Mesenchymal stem cell (in vitro differentiated cells and primary cell): ENCODE measurements around the gene FOXF2.

Experiments used
- DNase-seq: peaks from one replicate; pipeline ENCODE4 v3.0.0-alpha.2; 2013
- H2AFZ ChIP-seq: one replicate; pipeline ENCODE4 v1.6.1; 2013; ENCODE audit warnings: low read depth, mild to moderate bottlenecking, control low read depth, inconsistent platforms, low read length, moderate library complexity
- H2AK5ac ChIP-seq: 2 replicates; pipeline ENCODE4 v1.6.1; 2013; ENCODE audit warnings: low read length, moderate library complexity, mild to moderate bottlenecking, inconsistent platforms; ENCODE audit not compliant: severe bottlenecking
- H2BK120ac ChIP-seq: one replicate; pipeline ENCODE4 v1.6.1; 2013; ENCODE audit warnings: low read depth, mild to moderate bottlenecking, inconsistent platforms, low read length, moderate library complexity
- H2BK12ac ChIP-seq, 2 experiments: one replicate each; pipeline ENCODE4 v1.6.1; 2013; ENCODE audit warnings: inconsistent platforms in 2 of 2, low read length in 2 of 2, mild to moderate bottlenecking in 2 of 2, moderate library complexity in 2 of 2, control low read depth in 1 of 2
- H2BK15ac ChIP-seq: one replicate; pipeline ENCODE4 v1.6.1; 2013; ENCODE audit warnings: mild to moderate bottlenecking, low read depth, inconsistent platforms; ENCODE audit not compliant: poor library complexity, severe bottlenecking
- H2BK5ac ChIP-seq: 2 replicates; pipeline ENCODE4 v1.6.1; 2013; ENCODE audit warnings: low read depth, mild to moderate bottlenecking, low read length, control low read depth, inconsistent platforms; ENCODE audit not compliant: poor library complexity, severe bottlenecking
- H3K14ac ChIP-seq, 2 experiments: one replicate each; pipeline ENCODE4 v1.6.1; 2013; ENCODE audit warnings: inconsistent platforms in 2 of 2, low read length in 2 of 2, control low read depth in 1 of 2, mild to moderate bottlenecking in 1 of 2, moderate library complexity in 1 of 2
- H3K18ac ChIP-seq, 2 experiments: one replicate each; pipeline ENCODE4 v1.6.1; 2013; ENCODE audit warnings: inconsistent platforms in 2 of 2, low read length in 2 of 2, control low read depth in 1 of 2, low read depth in 1 of 2, mild to moderate bottlenecking in 1 of 2
- H3K23ac ChIP-seq, 2 experiments: one replicate each; pipeline ENCODE4 v1.6.1; 2013; ENCODE audit warnings: inconsistent platforms in 2 of 2, low read length in 2 of 2, mild to moderate bottlenecking in 2 of 2, moderate library complexity in 2 of 2, control low read depth in 1 of 2
- H3K27ac ChIP-seq: 2 replicates; pipeline ENCODE4 v1.5.1; 2013; ENCODE audit warnings: mild to moderate bottlenecking, moderate library complexity, low read length, control low read depth, inconsistent platforms; ENCODE audit not compliant: poor library complexity, severe bottlenecking
- H3K27me3 ChIP-seq, 2 experiments: 2 replicates each; pipeline versions ENCODE4 v1.6.1 to v1.7.0; 2013; ENCODE audit warnings: low read length in 2 of 2, mild to moderate bottlenecking in 2 of 2, moderate library complexity in 2 of 2, control low read depth in 1 of 2, inconsistent platforms in 1 of 2; ENCODE audit not compliant: control insufficient read depth in 1 of 2, insufficient read depth in 1 of 2
- H3K36me3 ChIP-seq, 2 experiments: 2 replicates each; pipeline versions ENCODE4 v1.6.1 to v1.7.0; 2013; ENCODE audit warnings: low read length in 2 of 2, control low read depth in 1 of 2, inconsistent platforms in 1 of 2, low read depth in 1 of 2, mild to moderate bottlenecking in 1 of 2; ENCODE audit not compliant: insufficient read depth in 2 of 2, control insufficient read depth in 1 of 2
- H3K4ac ChIP-seq, 2 experiments: one replicate each; pipeline ENCODE4 v1.6.1; 2013; ENCODE audit warnings: inconsistent platforms in 2 of 2, low read length in 2 of 2, mild to moderate bottlenecking in 2 of 2, moderate library complexity in 2 of 2, control low read depth in 1 of 2, low read depth in 1 of 2
- H3K4me1 ChIP-seq: 2 replicates; pipeline ENCODE4 v1.6.1; 2013; ENCODE audit warnings: low read depth, low read length, control low read depth; ENCODE audit not compliant: control insufficient read depth, insufficient read depth
- H3K4me2 ChIP-seq: 2 replicates; pipeline ENCODE4 v1.6.1; 2013; ENCODE audit warnings: low read length, mild to moderate bottlenecking, inconsistent platforms; ENCODE audit not compliant: poor library complexity, severe bottlenecking
- H3K4me3 ChIP-seq, 2 experiments: 2 replicates each; pipeline versions ENCODE4 v1.5.1 to v1.7.0; 2013; ENCODE audit warnings: low read length in 2 of 2, mild to moderate bottlenecking in 2 of 2, control low read depth in 1 of 2, low read depth in 1 of 2; ENCODE audit not compliant: insufficient read depth in 1 of 2
- H3K79me1 ChIP-seq: replicated peaks from 2 replicates; pipeline ENCODE4 v1.6.1; 2013; ENCODE audit warnings: mild to moderate bottlenecking, control low read depth, low read length, inconsistent platforms; ENCODE audit not compliant: poor library complexity, severe bottlenecking
- H3K9ac ChIP-seq: 2 replicates; pipeline ENCODE4 v1.7.0; 2013; ENCODE audit warnings: mild to moderate bottlenecking, low read length, moderate library complexity
- H3K9me3 ChIP-seq: 2 replicates; pipeline ENCODE4 v1.7.0; 2013; ENCODE audit warnings: mild to moderate bottlenecking, low read length; ENCODE audit not compliant: control insufficient read depth
- H4K8ac ChIP-seq: one replicate; pipeline ENCODE4 v1.6.1; 2013; ENCODE audit warnings: inconsistent platforms, mild to moderate bottlenecking, low read length, moderate library complexity
- H4K91ac ChIP-seq: one replicate; pipeline ENCODE4 v1.6.1; 2013; ENCODE audit warnings: mild to moderate bottlenecking, low read length, inconsistent platforms
- WGBS: methylation state at CpG from one replicate; pipeline ENCODE4 v1.1.7; 2013; ENCODE audit warnings: mixed read lengths; 5-methylcytosine and 5-hydroxymethylcytosine counted together

The FOXF2 gene

GRCh38 chr6:1424306-1424927, 35.0 kb downstream of the FOXF2 start:
- 28% methylated on average over 16 of the region's 16 CpGs for whole genome bisulfite sequencing
- no peak overlapping the region for H3K23ac ChIP-seq

GRCh38 chr6:1426416-1426815, 37.0 kb downstream of the FOXF2 start:
- WGBS = 77% methylated on average over 10 of the region's 10 CpGs
- H3K27ac ChIP-seq = no peak overlapping the region
- no peaks in the 10 kb centered on the region for H3K79me1 ChIP-seq
- H3K18ac ChIP-seq = no peak overlapping the region
- no peak overlapping the region for H4K8ac ChIP-seq
- H2AK5ac ChIP-seq = no peak overlapping the region
- no peaks in the 10 kb centered on the region for H3K36me3 ChIP-seq
- no peak overlapping the region for H2BK5ac ChIP-seq
- no peak overlapping the region for H3K14ac ChIP-seq
- no peak overlapping the region for H2BK120ac ChIP-seq
- no peak overlapping the region for H3K4me2 ChIP-seq
- H3K9ac ChIP-seq = no peak overlapping the region
- no peak overlapping the region for H3K23ac ChIP-seq
- DNase-seq = no peak
- no peak overlapping the region for H2BK15ac ChIP-seq
- peaks cover 9 to 19% of the 10 kb centered on the region in 2 experiments for H3K27me3 ChIP-seq
- peaks cover 7% of the 10 kb centered on the region for H3K4me1 ChIP-seq
- no peak overlapping the region for H2AFZ ChIP-seq
- no peak overlapping the region for H3K4ac ChIP-seq
- H4K91ac ChIP-seq = no peak overlapping the region
- no peak overlapping the region for H3K4me3 ChIP-seq
- H3K9me3 ChIP-seq = no peaks in the 10 kb centered on the region
- H2BK12ac ChIP-seq = no peak overlapping the region

More at GRCh38 chr6:1424306-1424927, 35.0 kb downstream of the FOXF2 start:
- H3K4me3 ChIP-seq = no peak overlapping the region
- DNase-seq = peak; percentile 61
- H4K91ac ChIP-seq = no peak overlapping the region
- no peak overlapping the region for H3K4ac ChIP-seq
- no peaks in the 10 kb centered on the region for H3K36me3 ChIP-seq
- H2BK5ac ChIP-seq = no peak overlapping the region
- no peak overlapping the region for H2AFZ ChIP-seq
- no peaks in the 10 kb centered on the region for H3K79me1 ChIP-seq
- H2BK120ac ChIP-seq = no peak overlapping the region
- H3K4me1 ChIP-seq = peaks cover 7% of the 10 kb centered on the region
- H3K14ac ChIP-seq = no peak overlapping the region
- H2BK15ac ChIP-seq = no peak overlapping the region
- H4K8ac ChIP-seq = no peak overlapping the region
- H3K9me3 ChIP-seq = no peaks in the 10 kb centered on the region
- no peak overlapping the region for H3K4me2 ChIP-seq
- no peak overlapping the region for H3K18ac ChIP-seq
- H2BK12ac ChIP-seq = no peak overlapping the region
- peaks cover 9 to 19% of the 10 kb centered on the region in 2 experiments for H3K27me3 ChIP-seq
- H3K27ac ChIP-seq = no peak overlapping the region
- H3K9ac ChIP-seq = no peak overlapping the region
- H2AK5ac ChIP-seq = no peak overlapping the region

GRCh38 chr6:1435806-1436205, 46.4 kb downstream of the FOXF2 start:
- Histone ChIP-seq H2BK12ac (no peak overlapping the region), H2BK5ac (no peak overlapping the region), H3K9ac (no peak overlapping the region), H3K14ac (no peak overlapping the region), H3K18ac (no peak overlapping the region), H2AFZ (no peak overlapping the region), H3K23ac (no peak overlapping the region), H2BK120ac (no peak overlapping the region), H2BK15ac (no peak overlapping the region), H3K4ac (no peak overlapping the region), H4K91ac (no peak overlapping the region), H2AK5ac (no peak overlapping the region), H3K27me3 (peaks cover 27 to 36% of the 10 kb centered on the region in 2 experiments), H3K79me1 (no peaks in the 10 kb centered on the region), H3K36me3 (no peaks in the 10 kb centered on the region), H3K4me1 (no peaks in the 10 kb centered on the region), H3K27ac (no peak overlapping the region), H3K4me3 (no peak overlapping the region), H4K8ac (no peak overlapping the region), H3K4me2 (no peak overlapping the region), H3K9me3 (no peaks in the 10 kb centered on the region)
- DNase-seq = no peak
- WGBS = 46% methylated on average over 6 of the region's 6 CpGs

- no peak overlapping the region for H3K14ac ChIP-seq
- H2AFZ ChIP-seq = no peak overlapping the region
- H3K9ac ChIP-seq = peak overlapping the region; percentile 7
- no peak overlapping the region for H3K27ac ChIP-seq
- no peak overlapping the region for H3K4ac ChIP-seq
- H3K27me3 ChIP-seq = peaks cover 27 to 36% of the 10 kb centered on the region in 2 experiments
- WGBS = 38% methylated on average over 16 of the region's 18 CpGs
- no peak overlapping the region for H3K4me3 ChIP-seq
- H4K8ac ChIP-seq = no peak overlapping the region
- H3K9me3 ChIP-seq = no peaks in the 10 kb centered on the region
- no peak overlapping the region for H3K18ac ChIP-seq
- no peaks in the 10 kb centered on the region for H3K4me1 ChIP-seq
- H3K79me1 ChIP-seq = no peaks in the 10 kb centered on the region
- H3K4me2 ChIP-seq = no peak overlapping the region
- no peak overlapping the region for H4K91ac ChIP-seq
- DNase-seq = peak; percentile 72
- H2BK12ac ChIP-seq = no peak overlapping the region
- H2BK15ac ChIP-seq = no peak overlapping the region
- no peak overlapping the region for H2BK5ac ChIP-seq
- no peak overlapping the region for H3K23ac ChIP-seq
- H2BK120ac ChIP-seq = no peak overlapping the region
- H2AK5ac ChIP-seq = no peak overlapping the region
- no peaks in the 10 kb centered on the region for H3K36me3 ChIP-seq
These were observed 47.2 kb downstream of the FOXF2 start for GRCh38 chr6:1436334-1437306.
